Caco-2 (cell line): ENCODE measurements around the gene EXD3. TPM values are rescaled to one million over a fixed set of nuclear protein-coding genes. Genes with fewer than 3 reads are reported as not detected.
A peak's percentile ranks its signal among the peaks of the same experiment; 100 is the strongest.

Experiments used
- BruUV-seq: library from RNA; stranded (reverse); fragments of 400-500 nt; replicated peaks from 2 replicates; lab custom pipeline; 2021; lab: Mats Ljungman, UMichigan
- CTCF ChIA-PET: fragments of 300-600 bp; sonication (Branson Sonifier 250); formaldehyde crosslinking; loops from one replicate; lab custom pipeline; 2022; ENCODE audit warnings: antibody characterized with exemption; lab: Charles Lee
- POLR2A ChIA-PET: fragments of 300-600 bp; sonication (Branson Sonifier 250); formaldehyde crosslinking; loops from one replicate; lab custom pipeline; 2022; ENCODE audit warnings: antibody characterized with exemption; lab: Charles Lee
- DNase-seq, 2 experiments: peaks; one replicate each; pipeline versions ENCODE4 v3.0.0 to v3.0.0-alpha.2; 2020 to 2022
- H3K27me3 ChIP-seq: replicated peaks from 2 replicates; pipeline ENCODE4 v1.6.0; 2011; ENCODE audit warnings: low read length; ENCODE audit not compliant: control insufficient read depth, insufficient read depth
- H3K36me3 ChIP-seq: 2 replicates; pipeline ENCODE4 v1.5.1; 2011; ENCODE audit warnings: low read length; ENCODE audit not compliant: control insufficient read depth, insufficient read depth
- H3K4me1 ChIP-seq: fragments of 250-450 bp; sonication (Bioruptor Pico); 2 replicates; pipeline ENCODE4 v1.5.1; 2020; ENCODE audit warnings: mild to moderate bottlenecking
- H3K4me3 ChIP-seq: 2 replicates; pipeline ENCODE4 v1.5.1; 2011; ENCODE audit warnings: low read depth, mild to moderate bottlenecking, control low read depth, low read length
- H3K9me3 ChIP-seq: fragments of 250-450 bp; sonication (Bioruptor Pico); 2 replicates; pipeline ENCODE4 v1.5.1; 2020; ENCODE audit warnings: mild to moderate bottlenecking, moderate library complexity
- H3K27ac Mint-ChIP-seq: one replicate; pipeline ENCODE4 v1.8.0; 2022; ENCODE audit warnings: mixed read lengths; ENCODE audit not compliant: unreplicated experiment
- H3K27me3 Mint-ChIP-seq: one replicate; pipeline ENCODE4 v1.8.0; 2022; ENCODE audit warnings: mixed read lengths; ENCODE audit not compliant: insufficient read depth, unreplicated experiment
- H3K36me3 Mint-ChIP-seq: one replicate; pipeline ENCODE4 v1.8.0; 2022; ENCODE audit warnings: mild to moderate bottlenecking, mixed read lengths; ENCODE audit not compliant: insufficient read depth, unreplicated experiment
- H3K4me1 Mint-ChIP-seq: one replicate; pipeline ENCODE4 v1.8.0; 2022; ENCODE audit warnings: low read depth, mixed read lengths; ENCODE audit not compliant: unreplicated experiment
- H3K4me3 Mint-ChIP-seq: one replicate; pipeline ENCODE4 v1.8.0; 2022; ENCODE audit warnings: mild to moderate bottlenecking, moderate library complexity, mixed read lengths; ENCODE audit not compliant: unreplicated experiment
- H3K9me3 Mint-ChIP-seq: one replicate; pipeline ENCODE4 v1.8.0; 2022; ENCODE audit warnings: mixed read lengths; ENCODE audit not compliant: unreplicated experiment
- CTCF ChIP-seq, 2 experiments: fragments of 200-600 bp in 1 of 2; IDR thresholded peaks; 1 replicate in 1 of 2; 2 replicates in 1 of 2; pipeline versions ENCODE4 v1.5.1 to v1.8.0; 2011 to 2022; ENCODE audit warnings: antibody characterized with exemption in 1 of 2, control low read depth in 1 of 2, inconsistent platforms in 1 of 2, low read depth in 1 of 2, low read length in 1 of 2, mild to moderate bottlenecking in 1 of 2, moderate library complexity in 1 of 2; ENCODE audit not compliant: insufficient read depth in 1 of 2, severe bottlenecking in 1 of 2, unreplicated experiment in 1 of 2
- intact Hi-C: fragments of 100-400 bp; cut with micrococcal nuclease; formaldehyde crosslinking; loops from one replicate; pipeline ENCODE4 v1.10.0; 2022; ENCODE audit not compliant: unreplicated experiment
- total RNA-seq: library from RNA; stranded (reverse); gene quantifications from 2 replicates; pipeline ENCODE4 v1.2.3, GENCODE V29; 2022

Gene EXD3
- total RNA-seq, 1 experiment from 2014 or later: 10.9 TPM

DNA sequence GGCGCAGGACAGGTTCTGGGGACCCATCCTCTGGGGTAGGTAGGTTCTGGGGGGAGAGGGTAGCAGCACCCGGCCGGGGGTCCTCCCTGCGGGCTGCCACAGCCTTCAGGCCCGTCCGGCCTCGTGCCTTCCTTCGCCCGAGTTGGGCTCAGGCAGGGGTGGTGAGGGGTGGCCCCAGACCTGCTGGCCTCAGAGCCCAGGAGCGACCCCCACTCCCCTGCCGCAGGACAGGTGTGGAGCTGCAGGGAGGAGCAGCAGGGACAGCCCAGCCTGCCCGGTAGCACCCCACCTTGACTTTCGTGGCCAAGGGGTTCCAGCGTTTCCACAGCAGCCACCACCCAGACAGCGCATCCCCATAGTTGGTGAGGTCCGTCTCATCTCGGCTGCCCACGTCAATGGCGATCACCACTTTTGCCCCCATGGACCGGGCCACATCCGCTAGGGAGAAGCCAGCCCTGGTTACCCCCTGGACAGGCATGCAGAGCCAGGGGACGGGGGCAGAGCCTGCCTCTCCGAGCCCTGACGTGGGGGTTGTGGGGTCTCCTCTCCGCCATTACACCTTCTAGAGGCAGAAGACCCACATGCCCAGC, 39.5 kb upstream of the EXD3 start:
- CTCF ChIA-PET: no interaction called here
- BruUV-seq: no TSS peak

DNA sequence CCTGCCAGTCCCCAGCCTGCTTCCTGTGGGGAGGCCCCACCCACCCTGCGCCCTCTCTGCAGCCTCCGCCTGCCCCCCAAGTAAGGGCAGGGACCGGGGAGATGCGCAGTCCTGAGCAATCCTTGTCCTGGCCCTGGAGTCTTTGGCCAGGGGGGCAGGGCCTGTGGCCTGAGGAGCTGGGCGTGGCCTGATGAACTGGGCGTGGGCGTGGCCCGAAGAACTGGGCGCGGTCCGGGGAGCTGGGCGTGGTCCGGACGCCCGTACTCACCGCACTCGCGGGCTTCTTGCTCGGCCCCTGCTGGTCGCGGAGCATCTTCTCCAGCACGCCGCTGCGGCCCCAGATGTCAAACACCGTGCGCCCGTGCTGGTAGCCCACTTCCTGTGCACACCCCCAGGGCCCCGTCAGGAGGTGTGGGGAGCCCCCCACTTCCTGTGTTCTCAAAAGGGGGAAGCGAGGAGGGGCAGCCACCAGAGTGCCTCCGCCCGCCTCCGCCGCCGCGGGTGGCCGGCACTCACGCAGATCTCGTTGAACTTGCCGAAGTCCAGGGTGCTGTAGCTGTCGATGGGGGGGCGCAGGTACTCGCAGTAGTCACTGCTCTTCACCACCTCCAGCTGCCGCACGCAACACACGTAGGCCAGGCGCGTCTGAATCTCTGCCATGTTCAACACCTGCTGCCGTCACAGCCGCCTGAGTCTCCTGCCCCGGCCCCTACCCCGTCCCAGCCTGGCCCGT, 38.9 kb upstream of the EXD3 start:
- Mint-ChIP-seq H3K27me3 (no peaks in the 10 kb centered on the region), H3K27ac (no peak overlapping the region), H3K4me1 (no peaks in the 10 kb centered on the region), H3K4me3 (no peak overlapping the region), H3K36me3 (peaks cover 2% of the 10 kb centered on the region), H3K9me3 (no peaks in the 10 kb centered on the region)
- intact Hi-C loops: no loop called here
- Histone ChIP-seq H3K36me3 (0 out of 2 replicates have a peak, but pooled peaks cover 2% of the 10 kb centered on the region), H3K4me1 (peaks cover 7% of the 10 kb centered on the region), H3K4me3 (no peak overlapping the region), H3K9me3 (no peaks in the 10 kb centered on the region), H3K27me3 (no peaks in the 10 kb centered on the region)
- no peak for TF ChIP-seq CTCF (IDR thresholded peaks at IDR 0.05; ENCODE audit: insufficient read depth in 1 of 2, low read depth in 1 of 2, low read length in 1 of 2, severe bottlenecking in 1 of 2, unreplicated experiment in 1 of 2)
- DNase-seq: peak in 1 of 2 experiments; percentile 59
- CTCF ChIA-PET: no interaction called here
- POLR2A ChIA-PET: no interaction called here
- BruUV-seq: no TSS peak

More for the DNA sequence above, 39.5 kb upstream of the EXD3 start:
- DNase-seq: peak in 1 of 2 experiments; percentile 22
- Mint-ChIP-seq H3K27ac (no peak overlapping the region), H3K4me1 (no peaks in the 10 kb centered on the region), H3K9me3 (no peaks in the 10 kb centered on the region), H3K27me3 (no peaks in the 10 kb centered on the region), H3K4me3 (no peak overlapping the region), H3K36me3 (no peaks in the 10 kb centered on the region)
- peaks cover 7% of the 10 kb centered on the region for H3K4me1 ChIP-seq
- TF ChIP-seq CTCF (IDR thresholded peaks at IDR 0.05; ENCODE audit: insufficient read depth in 1 of 2, low read depth in 1 of 2, low read length in 1 of 2, severe bottlenecking in 1 of 2, unreplicated experiment in 1 of 2): no peak
- no peak overlapping the region for H3K4me3 ChIP-seq
- intact Hi-C loops: no loop called here
- no peaks in the 10 kb centered on the region for H3K36me3 ChIP-seq
- POLR2A ChIA-PET: no interaction called here
- no peaks in the 10 kb centered on the region for H3K27me3 ChIP-seq
- no peaks in the 10 kb centered on the region for H3K9me3 ChIP-seq

DNA sequence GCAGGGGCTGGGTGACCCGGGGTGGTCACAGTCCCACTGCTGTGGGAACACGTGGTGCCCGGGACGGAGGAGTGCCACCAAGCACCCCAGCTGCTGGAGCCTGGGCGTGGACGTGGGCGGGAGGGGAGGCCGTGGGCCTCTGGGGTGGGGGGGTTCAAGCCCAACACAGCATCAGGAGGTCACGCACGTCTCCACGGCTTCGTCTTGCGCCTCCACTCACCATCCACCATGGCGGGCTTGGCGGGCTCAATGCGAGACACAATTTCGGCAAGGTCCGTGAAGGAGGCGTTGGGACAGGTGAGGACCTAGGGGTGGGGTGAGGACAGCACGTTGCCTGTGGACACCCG, 38.3 kb upstream of the EXD3 start:
- no TSS peak for BruUV-seq

More for the DNA sequence above, 38.3 kb upstream of the EXD3 start:
- peaks cover 7% of the 10 kb centered on the region for H3K36me3 Mint-ChIP-seq
- CTCF ChIA-PET: no interaction called here
- intact Hi-C loops: no loop called here
- H3K4me3 Mint-ChIP-seq: no peak overlapping the region
- no peak overlapping the region for H3K4me3 ChIP-seq
- H3K36me3 ChIP-seq: 0 out of 2 replicates have a peak, but pooled peaks cover 2% of the 10 kb centered on the region
- H3K4me1 Mint-ChIP-seq: no peaks in the 10 kb centered on the region
- H3K27ac Mint-ChIP-seq: no peak overlapping the region
- no peaks in the 10 kb centered on the region for H3K27me3 ChIP-seq
- no peaks in the 10 kb centered on the region for H3K9me3 Mint-ChIP-seq
- no peak for TF ChIP-seq CTCF (IDR thresholded peaks at IDR 0.05; ENCODE audit: insufficient read depth in 1 of 2, low read depth in 1 of 2, low read length in 1 of 2, severe bottlenecking in 1 of 2, unreplicated experiment in 1 of 2)
- DNase-seq: no peak
- POLR2A ChIA-PET: no interaction called here
- no peaks in the 10 kb centered on the region for H3K9me3 ChIP-seq
- H3K4me1 ChIP-seq: peaks cover 7% of the 10 kb centered on the region
- H3K27me3 Mint-ChIP-seq: no peaks in the 10 kb centered on the region
